NCI-H748 (cell line): ENCODE data around the gene RUNX2.

ENCODE experiments used
- DNase-seq: peaks from one replicate; lab custom pipeline; 2025; ENCODE audit not compliant: unreplicated experiment; lab: John Stamatoyannopoulos, UW

Gene RUNX2

DNA sequence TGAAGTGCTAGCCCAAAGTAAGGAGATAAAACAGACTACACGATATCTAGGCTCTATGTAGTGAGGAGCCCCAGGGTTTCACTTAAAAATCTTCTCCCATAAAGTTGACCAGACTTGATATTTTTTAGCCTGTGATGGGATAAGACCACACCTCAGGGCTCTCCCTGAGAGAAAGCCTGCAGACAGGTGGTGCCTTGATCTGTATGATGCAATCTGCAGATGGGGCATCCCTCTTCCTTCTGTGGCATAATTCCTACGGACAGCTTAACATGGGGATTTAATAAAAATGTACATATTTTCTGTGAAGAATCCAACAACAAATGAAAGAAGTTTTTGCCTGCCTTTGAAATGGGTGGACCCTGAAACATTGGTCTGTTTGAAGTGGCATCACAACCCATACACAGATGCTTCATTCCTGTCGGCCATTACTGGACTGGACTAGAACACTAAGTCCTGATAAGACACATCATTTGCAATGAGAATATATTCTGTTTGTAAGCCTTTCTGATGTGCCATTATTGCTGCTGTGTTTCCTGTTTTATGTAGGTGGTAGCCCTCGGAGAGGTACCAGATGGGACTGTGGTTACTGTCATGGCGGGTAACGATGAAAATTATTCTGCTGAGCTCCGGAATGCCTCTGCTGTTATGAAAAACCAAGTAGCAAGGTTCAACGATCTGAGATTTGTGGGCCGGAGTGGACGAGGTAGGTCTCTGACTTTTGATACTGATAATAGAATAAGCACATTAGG is 103.4 kb downstream of the RUNX2 start:
- DNase-seq = no peak

DNA sequence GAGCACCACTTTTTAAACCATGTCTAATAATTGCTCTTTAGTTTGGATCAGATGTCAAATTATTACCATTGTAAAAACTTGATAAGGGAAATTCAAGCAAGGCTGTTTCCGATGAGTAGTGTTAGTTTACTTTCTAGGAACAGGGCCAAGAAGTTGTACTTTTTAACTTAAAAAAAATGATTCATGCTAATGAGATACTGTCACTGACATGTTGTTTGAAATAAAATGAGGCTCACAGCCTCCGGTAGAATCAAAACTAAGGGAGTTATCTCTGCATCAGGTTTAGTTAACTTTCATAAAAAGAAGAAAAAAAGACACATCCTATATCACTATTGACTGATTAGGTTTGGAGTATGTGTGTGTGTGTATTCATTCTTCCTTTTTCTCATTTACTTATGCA is 104.8 kb downstream of the RUNX2 start:
- DNase-seq = no peak

DNA sequence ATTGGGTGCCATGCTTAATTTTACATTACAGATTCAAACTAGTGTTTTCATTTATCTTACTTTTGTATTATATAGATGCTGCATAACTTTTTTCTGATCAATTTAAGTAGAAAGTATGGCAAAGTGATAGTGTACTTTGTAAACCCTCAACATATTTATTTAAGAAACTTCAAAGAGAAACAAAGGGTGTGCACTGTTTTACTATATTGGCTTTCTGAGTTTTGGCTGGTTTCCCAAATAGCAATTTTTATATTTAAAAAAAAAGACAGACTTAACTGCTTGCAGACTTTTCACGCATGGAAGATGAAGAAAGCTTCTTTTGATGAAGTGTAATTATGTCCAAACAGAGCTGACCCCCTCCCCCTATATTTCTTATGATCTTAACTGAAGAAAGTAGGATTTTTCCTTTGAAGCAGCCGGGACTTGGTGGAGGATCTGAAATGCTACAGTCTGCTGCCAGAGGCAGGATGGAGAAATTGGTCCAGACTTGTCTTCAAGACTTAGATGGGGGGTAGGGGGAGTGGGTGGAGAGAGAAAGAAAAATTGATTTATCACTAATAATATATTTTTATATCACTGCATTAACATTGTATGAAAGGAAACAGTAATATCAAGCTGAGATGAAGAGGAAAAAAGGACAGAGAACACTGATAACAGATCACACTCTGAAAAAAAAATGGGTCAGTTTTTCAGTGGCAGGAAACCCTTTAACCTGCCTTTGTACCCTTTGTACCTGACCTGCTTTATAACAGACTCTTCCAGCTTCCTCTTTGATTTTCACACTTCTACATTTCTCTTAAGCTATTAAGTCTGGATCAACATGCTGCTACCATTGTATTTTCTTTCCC is 105.6 kb downstream of the RUNX2 start:
- no peak for DNase-seq

DNA sequence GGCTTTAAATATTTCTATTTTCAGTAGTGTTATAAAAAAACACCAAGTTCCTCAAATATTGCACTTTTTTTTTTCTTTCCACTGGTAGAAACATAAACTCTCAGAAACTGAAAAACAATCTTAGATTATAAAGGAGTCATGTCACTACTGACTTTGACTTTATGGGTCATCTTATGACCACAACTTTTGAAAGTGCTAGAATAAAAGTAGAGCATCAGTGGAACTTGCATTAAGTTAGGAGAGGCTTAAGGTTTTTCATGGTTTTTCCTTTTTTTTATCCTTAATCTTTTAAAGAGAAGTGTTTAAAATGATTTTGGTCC is 106.2 kb downstream of the RUNX2 start:
- DNase-seq = no peak

- DNase-seq = no peak
Observed at GRCh38 chr6:45436544-45437438, 108.7 kb downstream of the RUNX2 start.

- DNase-seq = no peak
Observed at GRCh38 chr6:45437439-45437815, 109.3 kb downstream of the RUNX2 start.

- DNase-seq = no peak
Observed at GRCh38 chr6:45438151-45438550, 110.0 kb downstream of the RUNX2 start.

GRCh38 chr6:45438849-45439406 is 110.8 kb downstream of the RUNX2 start:
- DNase-seq = no peak

- DNase-seq = no peak
Observed at GRCh38 chr6:45439459-45439858, 111.3 kb downstream of the RUNX2 start.

GRCh38 chr6:45439861-45440388 is 111.8 kb downstream of the RUNX2 start:
- no peak for DNase-seq

GRCh38 chr6:45441851-45442453 is 113.8 kb downstream of the RUNX2 start:
- DNase-seq = no peak

DNA sequence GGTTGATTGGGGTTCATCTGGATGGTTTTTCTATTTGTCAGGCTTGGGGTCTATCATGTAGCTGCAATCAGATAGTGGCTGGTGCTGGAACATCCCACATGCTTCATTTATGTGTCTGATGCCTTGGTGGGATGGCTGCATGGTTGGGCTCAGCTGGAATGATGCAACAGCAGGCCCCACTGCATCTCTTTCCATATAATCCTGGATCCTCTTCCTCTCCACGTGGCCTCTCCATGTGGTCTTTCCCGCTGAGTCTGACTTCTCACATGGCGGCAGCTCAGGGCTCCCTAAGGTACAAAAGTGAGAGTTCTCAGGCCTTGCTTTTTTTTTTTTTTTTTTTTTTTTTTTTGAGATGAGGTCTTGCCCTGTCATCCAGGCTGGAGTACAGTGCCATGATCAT is 114.6 kb downstream of the RUNX2 start:
- DNase-seq = no peak

DNA sequence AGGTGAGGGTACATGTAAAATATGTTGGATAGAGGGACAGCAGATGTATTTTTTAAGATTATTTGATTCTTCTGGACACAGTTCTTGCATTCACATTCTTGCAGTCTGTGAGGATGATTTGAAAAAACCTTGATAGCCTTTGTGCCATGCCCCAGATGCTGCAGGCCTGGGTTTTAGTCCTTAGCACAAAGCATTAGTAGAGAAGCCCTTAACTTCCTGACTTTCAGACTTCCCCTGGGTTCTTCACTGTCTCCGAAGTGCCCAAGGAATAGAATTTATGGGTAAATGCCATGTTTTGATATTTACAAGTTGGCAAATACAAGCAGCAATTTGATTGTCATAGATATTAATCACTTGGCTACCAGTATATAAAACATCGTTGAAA is 117.2 kb downstream of the RUNX2 start:
- DNase-seq = no peak

- peak; percentile 62 for DNase-seq
Observed at GRCh38 chr6:45445749-45446549, 117.8 kb downstream of the RUNX2 start.

- no peak for DNase-seq
Observed at GRCh38 chr6:45447005-45447404, 118.9 kb downstream of the RUNX2 start.

DNA sequence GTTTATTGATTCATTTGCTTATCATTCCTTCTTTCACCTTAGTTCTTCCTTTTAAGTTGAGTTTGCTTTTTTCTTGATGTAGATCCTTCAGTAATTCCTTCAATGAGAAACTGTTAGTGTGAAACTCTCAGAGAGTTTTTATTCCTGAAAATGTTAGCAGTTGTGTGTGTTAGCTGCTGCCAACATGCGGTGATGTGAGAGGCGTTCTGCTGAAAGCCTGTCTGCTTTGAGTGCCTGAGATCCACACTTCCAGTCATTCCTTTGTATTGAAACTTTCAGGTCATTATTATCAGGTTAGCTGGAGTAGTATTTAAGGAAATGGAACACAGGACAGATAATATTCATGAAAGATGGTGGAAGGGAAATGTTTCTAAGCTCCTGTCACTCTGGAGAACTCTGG is 119.6 kb downstream of the RUNX2 start:
- DNase-seq = no peak

GRCh38 chr6:45448417-45449389 is 120.6 kb downstream of the RUNX2 start:
- no peak for DNase-seq

- DNase-seq = peak; percentile 88
Observed at GRCh38 chr6:45450132-45450531, 122.0 kb downstream of the RUNX2 start.

GRCh38 chr6:45450831-45451230 is 122.7 kb downstream of the RUNX2 start:
- DNase-seq = peak; percentile 36
